HuH-7.5 (cell line): ENCODE measurements around the gene TMEM121.

Experiments used
- DNase-seq: peaks from one replicate; pipeline ENCODE4 v3.0.0; 2011; ENCODE audit warnings: low spot score

The TMEM121 gene

DNA sequence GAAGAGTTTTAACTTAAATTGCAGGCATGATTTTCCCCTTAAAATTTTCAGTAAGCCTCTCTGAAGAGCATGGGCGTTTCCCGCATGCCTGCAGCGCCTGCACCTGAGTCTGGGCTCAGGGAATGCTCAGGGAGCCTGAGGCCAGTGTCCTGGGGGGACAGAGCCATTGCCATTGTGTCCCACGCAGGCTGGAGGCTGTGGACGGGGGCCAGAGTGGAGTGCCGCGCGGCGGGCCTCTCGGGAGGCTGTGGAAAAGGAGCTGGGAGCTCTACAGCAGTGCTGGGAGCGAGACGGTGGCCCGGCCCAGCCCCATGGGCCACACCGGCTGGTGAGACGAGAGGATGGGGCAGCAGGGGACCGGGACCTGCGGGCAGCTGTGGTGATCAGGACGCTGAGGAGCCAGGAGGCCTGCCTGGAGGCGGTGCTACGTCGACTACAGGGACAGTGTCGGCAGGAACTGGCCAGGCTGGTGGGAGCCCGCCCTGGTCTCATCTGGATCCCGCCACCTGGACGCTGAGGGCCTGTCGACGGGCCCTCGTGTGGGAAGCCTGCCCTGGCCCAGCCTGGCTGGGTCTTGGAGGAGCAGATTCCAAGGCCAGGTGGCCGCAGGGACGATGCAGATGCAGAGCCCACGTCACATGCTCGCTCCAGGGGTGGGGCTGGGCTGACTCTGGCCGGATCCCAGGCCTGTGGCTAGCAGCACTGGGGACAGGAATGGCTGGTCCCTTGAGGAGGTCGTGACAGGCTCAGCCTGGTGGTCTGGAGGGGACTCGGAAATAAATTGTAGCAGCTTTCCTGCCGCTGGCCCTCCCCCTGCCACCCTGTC is 27.7 kb upstream of the TMEM121 start:
- no peak for DNase-seq

DNA sequence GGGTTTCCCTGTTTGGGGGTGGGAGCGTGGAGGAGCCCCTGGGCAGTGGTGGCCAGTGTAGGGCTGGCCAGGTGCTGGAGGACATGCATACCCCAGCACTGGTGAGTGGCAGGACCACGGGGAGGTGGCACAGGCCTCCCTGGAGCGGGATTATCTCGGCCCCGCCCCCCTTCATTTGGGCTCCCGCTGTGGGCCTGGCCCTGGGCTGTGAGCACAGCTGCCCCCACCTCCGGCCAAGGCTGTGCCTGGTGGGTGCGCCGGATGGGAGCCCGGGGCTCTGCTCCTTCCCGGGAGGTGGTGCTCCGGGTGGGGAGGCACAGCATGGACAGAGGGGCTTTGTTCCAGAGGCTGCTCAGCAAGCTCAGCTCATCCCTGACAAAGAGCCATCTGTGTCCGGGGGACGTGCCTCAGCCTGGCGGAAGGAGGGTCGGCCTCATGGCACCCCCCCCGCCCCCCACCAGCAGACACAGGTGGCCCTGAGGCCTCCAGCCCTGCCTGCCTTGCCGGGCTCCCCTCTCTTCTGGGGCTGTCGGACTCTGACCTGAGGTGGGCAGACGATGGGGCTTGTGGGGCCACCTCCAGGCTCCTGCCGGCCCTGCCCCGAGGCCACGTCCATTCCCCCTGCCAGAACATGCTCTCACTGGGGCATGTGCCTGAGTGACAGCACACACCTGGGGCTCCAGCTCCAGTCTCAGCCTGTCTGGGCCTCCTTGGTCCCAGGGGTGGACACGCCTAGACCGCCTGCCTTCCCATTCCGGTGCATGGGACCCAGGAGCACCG is 26.9 kb upstream of the TMEM121 start:
- peak; percentile 17 for DNase-seq

DNA sequence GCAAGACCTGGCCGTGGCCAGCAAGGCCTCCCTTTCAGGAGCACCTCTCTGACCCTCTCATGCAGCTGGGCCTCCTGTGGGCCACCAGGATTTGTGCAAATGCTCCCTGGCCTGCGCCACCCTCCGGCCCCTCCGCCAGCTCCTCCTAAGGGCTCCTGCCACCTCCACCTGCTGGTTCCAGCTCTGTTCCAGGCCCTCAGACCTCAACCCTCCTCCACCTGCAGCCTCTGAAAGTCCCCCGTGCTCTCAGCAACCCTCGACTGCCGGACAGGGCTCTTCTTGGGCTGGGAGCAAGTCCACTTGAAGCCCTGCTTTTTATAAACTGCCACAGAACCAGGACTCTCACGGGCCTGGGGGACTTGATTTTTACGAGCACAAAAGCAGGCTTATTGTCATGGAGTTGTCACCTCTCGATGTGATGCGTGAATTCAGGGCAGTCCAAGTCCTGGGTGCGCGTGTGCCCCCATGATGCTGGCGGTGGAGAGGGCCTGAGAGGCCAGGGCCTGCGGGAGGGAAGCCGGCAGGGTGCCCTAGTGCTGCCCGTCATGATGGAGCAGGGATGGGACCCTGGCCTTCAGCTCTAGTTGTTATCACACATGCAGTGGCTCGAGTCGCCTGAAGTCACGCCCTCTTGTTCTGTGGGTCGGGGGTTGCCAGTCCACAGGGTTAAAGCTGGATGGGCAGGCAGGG is 26.2 kb upstream of the TMEM121 start:
- DNase-seq, result no peak

DNA sequence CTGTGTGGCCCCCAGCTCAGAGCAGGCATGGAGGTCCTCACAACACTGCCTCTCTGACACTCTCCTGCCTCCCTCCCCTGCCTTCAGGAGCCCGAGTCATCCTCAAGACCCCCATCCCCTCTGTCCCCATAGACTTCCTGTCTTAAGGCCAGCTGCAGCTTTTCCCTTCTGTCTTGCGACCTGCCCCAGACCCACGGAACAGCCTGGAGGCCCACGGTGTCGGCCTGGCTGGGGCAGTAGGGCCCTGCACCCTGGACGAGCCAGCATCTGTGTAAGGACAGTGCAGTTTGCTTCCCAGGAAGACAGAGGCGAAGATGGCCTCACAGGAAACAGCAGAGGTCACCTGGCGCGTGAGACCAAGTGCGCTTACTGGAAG is 25.7 kb upstream of the TMEM121 start:
- DNase-seq, result no peak

DNA sequence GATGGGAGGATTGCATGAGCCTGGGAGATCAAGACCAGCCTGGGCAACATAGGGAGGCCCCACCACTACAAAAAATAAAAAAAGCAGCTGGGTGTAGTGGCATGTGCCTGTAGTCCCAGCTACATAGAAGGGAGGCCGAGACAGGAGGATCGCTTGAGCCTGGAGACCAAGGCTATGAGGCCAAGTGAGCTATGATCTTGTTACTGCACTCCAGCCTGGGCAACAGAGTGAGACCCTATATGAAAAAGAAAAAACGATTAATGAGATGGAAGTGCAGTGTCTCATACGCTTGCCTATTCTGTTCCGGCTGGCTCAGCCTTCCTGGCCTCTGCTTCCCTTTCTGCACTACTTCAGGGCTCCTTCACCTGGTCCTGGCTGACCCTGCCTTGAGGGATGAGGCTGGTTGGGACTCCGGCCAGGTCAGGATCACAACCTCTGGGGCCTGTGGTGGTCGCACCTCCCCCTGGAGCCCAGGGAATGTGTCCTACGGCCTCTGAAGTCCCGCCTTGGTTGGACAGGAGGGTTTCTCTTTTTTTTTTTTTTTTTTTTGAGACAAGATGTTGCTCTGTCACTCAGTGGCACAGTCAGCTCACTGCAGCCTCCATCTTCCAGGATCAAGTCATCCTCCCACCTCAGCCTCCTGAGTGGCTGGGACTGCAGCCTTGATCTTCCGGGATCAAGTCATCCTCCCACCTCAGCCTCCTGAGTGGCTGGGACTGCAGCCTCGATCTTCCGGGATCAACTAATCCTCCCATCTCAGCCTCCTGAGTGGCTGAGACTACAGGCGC is 24.7 kb upstream of the TMEM121 start:
- DNase-seq, result no peak

DNA sequence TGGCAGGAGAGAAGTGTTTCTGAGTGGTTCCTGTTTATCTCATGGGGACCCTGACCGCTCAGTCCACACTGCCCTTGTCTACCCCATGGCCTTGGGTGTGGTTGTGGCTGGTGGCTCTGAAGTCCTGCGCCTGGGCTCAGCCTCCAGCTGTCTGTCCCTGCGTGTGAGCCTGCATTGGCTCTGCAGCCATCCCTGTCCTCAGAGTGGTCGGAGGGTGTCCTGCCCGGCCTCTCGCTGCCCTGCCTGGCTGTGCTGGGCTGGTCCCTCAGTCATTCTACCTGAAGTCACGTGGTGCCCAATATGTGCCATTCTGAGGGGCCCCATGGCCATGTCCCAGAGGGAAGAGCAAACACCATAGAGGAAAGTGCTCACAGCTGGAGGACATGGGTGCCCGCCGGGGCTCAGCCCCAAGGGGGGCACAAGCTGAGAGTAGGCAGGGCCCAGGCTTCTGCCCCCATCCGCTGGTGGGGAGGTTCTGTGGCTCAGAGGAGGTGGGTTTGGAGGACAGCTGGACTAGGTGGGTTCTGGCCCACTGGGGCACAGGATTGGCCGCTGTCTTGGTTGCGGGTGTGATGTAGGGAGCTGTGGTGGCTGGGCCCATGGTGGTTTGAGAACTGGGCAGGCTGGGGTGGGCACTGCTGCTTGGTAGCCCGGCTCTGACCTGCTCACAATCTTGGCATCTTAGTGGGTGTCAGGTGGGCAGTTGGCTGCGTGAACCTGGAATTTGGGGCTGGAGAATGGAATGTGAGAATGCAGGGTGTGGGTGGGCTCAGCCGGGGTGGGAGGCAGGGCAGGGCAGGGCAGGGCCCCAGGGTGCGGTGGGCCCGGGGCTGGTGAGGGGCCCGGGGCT is 23.7 kb upstream of the TMEM121 start:
- no peak for DNase-seq

DNA sequence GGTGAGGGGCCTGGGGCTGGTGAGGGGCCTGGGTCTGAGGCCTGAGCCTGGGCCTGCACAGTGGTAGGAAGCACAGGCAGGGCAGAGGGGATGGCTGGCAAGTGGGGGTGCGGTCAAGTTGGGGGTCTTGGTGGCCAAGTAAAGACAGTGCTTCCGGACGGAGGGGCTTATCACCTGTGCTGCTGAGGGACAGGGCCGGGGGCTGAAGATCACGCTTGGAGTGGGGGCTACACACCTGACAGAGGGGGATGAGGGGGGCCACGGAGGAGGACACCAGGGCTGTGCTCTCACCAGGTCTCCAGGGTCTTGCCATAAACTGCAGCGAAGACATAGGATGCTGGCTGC is 23.1 kb upstream of the TMEM121 start:
- DNase-seq, result no peak

DNA sequence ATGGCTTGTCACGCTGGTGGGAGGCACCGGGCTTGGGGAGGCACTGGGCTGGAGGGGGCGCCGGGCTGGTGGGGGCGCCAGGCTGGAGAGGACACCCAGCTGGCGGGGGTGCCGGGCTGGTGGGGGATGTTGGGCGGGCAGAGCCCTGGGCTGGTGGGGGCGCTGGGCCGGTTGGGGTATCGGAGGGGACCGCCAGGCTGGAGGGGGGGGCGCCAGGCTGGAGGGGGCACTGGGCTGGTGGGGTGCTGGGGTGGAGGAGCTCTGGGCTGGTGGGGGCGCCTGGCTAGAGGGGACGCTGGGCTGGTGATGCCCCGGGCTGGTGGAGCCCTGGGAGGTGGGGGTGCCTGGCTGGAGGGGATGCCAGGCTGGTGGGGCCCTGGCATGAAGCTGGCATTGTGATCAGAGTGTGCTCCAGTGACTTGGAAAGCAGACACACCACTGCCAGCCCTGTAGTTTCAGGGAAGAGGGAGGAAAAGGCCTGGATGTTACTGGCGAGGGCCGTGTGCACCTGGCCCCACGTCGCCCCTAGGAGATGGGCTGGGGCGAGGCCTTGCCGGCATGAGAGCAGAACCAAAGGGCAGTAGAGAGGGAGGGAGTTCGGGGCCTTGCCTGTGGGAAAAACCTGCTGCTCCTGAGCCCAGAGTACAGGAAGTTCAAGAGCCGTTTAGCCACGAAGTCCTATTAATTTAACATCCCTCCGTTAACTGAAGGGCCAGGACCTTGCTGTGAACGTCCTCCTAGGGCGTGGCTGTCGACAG is 22.3 kb upstream of the TMEM121 start:
- peak; percentile 7 for DNase-seq

DNA sequence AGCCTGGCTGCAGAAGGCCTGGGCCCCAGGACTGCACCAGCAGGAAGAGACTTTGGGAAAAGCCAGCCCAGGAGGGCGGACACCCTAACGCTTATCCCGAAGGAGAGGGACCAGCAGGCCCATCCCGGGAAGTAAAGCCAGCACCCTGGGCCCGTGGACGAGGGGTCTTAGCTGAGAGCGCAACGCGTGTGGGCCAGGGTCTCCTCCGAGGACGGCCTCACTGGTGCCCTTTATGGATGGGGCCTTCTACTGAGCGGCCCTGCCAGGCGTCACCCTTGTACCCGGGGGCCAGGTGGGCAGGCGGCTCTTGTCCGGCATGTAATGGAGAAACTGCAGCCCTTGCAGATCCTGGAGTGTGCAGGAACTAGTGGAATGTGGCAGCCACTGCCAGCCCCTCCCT is 21.3 kb upstream of the TMEM121 start:
- DNase-seq, result no peak

DNA sequence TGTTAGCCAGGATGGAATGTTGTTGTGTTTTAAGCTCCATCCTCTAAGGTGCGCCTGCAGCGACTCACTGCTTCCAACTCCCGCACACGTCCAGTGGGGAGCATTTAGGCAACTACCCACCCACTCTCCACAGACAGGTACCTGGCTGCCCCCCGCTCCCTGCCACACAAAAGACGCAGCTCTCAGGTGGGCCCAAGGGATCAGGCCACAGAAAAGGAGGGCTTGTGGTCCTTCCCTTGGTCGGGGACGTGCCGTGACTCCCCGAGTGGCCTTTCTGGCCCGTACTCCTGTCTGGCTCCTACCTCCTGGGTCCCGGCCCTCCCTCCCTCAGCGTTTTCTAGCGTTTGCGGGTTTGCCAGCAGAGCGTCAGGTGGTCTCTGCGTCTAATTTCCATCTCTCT is 19.1 kb upstream of the TMEM121 start:
- no peak for DNase-seq

DNA sequence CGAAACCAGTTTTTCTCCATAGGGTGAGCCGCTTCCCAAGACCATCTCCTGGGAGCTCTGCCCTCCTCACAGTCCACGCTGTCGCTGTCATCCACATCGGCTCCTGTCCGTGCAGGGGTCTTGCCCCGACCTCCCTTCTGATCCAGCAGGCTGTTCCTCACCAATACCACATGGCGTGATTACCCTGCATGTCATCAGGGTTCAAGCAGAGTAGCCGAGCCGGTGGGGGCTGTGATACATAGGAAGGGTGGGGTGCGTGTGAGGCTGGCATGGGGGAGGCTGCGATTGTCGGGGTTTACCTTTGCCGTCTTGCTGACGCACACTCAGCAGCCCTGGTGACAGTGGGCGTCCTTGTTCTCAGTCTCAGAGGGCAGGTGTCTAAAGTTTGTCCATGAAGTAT is 18.3 kb upstream of the TMEM121 start:
- DNase-seq, result no peak

DNA sequence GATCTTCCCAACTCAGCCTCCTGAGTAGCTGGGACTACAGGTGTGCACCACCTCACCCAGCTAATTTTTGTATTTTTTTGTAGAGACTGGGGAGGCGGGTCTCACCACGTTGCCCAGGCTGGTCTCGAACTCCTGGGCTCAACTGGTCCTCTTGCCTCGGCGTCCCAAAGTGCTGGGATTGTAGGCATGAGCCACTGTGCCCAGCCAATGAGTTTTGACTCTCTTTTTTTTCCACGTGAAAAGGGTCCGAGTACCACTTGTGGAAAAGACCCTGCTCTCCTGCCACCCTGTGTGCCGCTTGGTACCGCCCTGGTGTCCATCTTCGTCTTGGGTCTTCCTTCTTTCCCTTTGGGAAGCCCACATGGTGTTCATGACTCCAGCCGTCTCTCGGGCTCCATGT is 17.8 kb upstream of the TMEM121 start:
- no peak for DNase-seq

DNA sequence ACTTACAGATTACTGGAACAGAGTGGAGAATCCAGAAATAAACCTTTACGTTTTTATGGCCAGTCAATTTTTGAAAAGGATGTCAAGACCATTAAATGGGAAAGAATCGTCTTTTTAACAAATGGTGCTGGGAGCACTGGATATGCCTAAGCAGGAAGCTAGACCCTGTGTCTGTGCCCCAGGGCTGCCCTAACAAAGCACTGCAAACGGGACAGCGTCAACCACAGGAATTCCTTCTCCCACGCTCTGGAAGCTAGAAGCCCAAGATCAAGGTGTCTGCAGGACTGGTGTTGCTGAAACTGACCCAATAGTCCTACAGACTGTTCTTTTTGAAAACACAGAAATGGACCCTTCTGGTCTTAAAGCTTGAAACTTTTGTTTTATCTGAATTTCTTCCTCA is 9.3 kb upstream of the TMEM121 start:
- no peak for DNase-seq

DNA sequence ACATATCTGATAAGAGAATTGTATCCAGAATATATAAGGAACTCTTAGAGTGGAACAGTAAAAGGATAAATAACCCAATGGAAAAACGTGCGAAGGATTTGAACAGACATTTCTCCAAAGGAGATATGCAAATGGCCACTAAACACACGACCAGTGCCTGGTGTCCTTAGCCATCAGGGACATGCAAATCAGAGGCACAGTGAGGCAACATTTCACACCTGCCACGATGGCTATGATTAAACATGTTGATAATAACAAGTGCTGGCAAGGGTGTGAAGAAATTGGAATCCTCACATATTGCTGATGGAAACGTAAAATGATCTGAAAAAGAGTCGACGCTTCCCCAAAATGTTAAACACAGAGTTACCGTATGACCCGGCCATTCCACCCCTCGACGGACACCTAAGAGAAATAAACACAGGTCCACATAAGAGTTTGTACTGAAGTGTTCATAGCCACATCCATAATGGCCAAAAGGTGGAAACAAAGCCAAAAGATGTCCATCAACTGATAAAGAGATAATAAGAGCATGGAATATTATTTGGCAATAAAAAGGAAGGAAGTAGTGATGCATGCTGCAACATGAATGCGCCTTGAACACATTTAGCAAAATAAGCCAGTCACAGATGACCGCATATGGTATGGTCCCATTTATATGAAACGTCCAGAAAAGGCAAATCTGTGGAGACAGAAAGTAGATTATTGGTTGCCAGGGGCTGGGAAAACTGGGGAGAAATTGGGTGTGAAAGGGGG is 6.3 kb upstream of the TMEM121 start:
- no peak for DNase-seq

DNA sequence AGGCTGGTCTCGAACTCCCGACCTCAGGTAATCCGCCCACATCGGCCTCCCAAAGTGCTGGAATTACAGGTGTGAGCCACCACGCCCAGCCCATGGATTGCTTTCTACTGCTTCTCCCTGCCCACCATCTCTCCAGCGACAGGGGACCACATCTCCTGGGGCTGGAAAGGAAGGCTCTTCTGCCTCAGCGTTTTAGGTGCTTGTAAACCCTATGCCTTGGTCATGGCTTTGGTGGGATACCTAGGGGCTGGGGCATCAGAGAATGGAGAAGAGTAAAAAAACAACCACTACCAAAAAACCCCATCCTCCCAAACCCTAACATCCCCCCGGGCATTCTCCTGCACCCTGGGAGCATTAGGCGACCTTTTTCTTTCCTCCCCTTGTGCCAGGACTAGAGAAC is 1.1 kb upstream of the TMEM121 start:
- DNase-seq, result no peak

DNA sequence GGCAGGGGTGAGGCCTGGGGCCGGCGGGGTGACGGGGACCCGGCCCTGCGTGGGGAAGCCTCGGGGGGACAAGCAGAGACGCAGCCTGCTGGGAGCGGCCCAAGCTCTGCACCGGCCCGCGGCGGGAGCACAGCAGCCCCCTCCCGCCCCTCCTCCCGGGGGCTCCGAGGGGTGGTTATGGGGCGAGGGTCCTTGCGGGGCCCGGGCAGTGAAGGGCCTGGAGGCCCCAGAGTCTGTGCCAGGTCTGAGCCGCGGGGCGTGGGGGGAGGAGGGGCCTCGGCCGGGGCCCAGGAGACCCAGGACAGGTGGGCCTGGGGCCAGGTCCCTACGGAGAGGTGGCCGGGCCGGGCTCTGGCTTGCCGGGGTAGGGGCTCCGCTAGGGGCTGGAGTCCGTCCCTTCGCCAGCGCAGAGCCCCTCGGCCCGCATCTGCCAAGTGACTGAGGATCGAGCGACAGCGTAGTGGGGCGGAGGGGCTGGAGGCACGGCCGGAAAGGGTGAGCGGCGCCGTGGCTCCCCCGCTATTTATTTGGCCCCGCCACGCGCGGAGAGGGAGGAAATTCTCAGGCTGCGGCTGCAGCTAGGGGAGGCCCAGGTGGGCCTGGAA is 495 bp downstream of the TMEM121 start:
- DNase-seq, result peak; percentile 34

DNA sequence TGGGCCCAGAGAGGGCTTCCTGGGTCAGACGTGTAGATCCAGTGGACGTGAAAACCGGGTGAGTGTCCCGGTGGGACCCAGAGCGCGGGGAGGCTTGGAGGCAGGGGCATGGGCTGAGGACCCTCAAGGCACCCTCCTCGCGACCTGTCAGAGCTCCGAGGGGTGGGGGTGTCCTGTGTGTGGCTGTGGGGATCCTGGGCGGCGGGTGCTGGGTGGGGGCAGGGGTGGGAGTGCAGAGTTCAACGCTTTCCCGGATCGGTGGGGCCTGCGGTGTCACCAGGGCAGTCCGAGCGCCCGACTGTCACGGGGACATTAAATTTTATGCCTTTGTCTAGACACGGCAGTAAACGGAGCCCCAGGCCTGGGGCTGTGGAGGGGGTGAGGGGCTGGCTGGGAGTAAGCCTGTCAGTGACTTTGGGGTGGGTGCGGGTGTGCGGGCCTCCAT is 1.0 kb downstream of the TMEM121 start:
- no peak for DNase-seq

DNA sequence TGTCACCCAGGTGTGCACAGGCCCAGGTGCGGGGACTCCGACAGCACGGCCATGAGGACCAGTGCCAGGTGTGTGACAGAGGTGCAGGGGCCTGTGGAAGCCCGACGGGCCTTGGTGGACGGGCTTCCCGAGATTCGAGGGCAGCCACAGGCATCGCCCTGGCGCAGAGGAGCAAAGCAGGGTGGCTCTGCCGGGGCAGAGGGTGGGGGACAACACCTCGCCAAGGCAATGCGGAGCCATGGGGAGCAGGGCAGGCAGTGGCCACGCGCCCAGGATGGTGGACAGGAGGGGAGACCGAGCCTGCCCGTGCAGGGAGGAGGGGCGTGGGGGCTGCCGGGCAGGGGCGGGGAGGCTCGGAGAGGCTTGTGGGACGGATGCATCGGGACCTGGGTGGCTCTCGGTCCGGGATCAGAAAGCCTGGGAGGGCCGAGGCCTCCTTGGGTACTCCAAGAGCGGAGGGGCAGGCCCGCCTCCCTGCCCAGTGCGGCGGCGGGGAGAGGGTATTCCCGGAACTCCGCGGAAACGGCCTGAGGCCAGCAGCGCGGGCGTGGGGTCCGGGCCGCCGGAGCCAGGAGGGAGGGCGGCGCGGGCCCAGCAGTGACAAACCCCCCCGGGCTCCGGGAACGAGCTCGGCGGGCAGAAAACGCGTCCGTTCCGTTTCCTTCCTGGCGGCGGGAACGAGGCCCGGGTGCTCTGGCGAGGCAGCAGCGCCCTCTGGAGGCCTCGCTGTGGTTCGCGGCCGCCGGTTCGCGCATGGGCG is 1.6 kb downstream of the TMEM121 start:
- peak; percentile 98 for DNase-seq
